Cardiac muscle cell (in vitro differentiated cells and primary cell): ENCODE data around the gene CELF1. TPM values are rescaled to one million over a fixed set of nuclear protein-coding genes. Genes with fewer than 3 reads are reported as not detected.

Experiments
- DNase-seq, 2 donors: peaks; one replicate each; pipeline versions ENCODE4 v3.0.0 to v3.0.0-alpha.2; 2010 to 2017; ENCODE audit warnings: low read depth in 1 of 2, low spot score in 1 of 2
- H3K27ac ChIP-seq: fragments of 200-600 bp; sonication (generic); 2 replicates; pipeline ENCODE4 v1.5.1; 2016
- H3K27me3 ChIP-seq: fragments of 200-600 bp; sonication (generic); 2 replicates; pipeline ENCODE4 v1.6.0; 2016; ENCODE audit warnings: control low read depth
- H3K36me3 ChIP-seq: fragments of 200-600 bp; sonication (generic); 2 replicates; pipeline ENCODE4 v1.5.1; 2016; ENCODE audit warnings: control low read depth
- H3K4me1 ChIP-seq: fragments of 200-600 bp; sonication (generic); 2 replicates; pipeline ENCODE4 v1.8.1; 2017; ENCODE audit warnings: low read depth, mild to moderate bottlenecking, mixed run types
- H3K4me3 ChIP-seq: fragments of 200-600 bp; sonication (generic); 2 replicates; pipeline ENCODE4 v1.5.1; 2016; ENCODE audit warnings: mild to moderate bottlenecking
- H3K9me3 ChIP-seq: fragments of 200-600 bp; sonication (generic); 2 replicates; pipeline ENCODE4 v1.5.1; 2017; ENCODE audit warnings: low read depth, mild to moderate bottlenecking, control low read depth
- polyA plus RNA-seq: library from polyadenylated mRNA; unstranded; fragments of >200 nt; fragmentation: Nextera tagmentation; extraction: Ambion mirVana; gene quantifications from 2 replicates; pipeline ENCODE4 v1.2.1, GENCODE V29; 2016
- total RNA-seq: library from RNA; depleted of rRNA; stranded (reverse); fragments of >200 nt; gene quantifications from 2 replicates; pipeline ENCODE4 v1.2.3, GENCODE V29; 2016
- TF ChIP-seq, protein P1 (sequence below): IDR thresholded peaks from 2 replicates; pipeline ENCODE4 v1.5.1; 2012; ENCODE audit warnings: low read depth, mild to moderate bottlenecking, low read length

Gene CELF1
- total and polyA plus RNA-seq, 2 experiments from 2014 or later, result 98.9 to 178 TPM

DNA sequence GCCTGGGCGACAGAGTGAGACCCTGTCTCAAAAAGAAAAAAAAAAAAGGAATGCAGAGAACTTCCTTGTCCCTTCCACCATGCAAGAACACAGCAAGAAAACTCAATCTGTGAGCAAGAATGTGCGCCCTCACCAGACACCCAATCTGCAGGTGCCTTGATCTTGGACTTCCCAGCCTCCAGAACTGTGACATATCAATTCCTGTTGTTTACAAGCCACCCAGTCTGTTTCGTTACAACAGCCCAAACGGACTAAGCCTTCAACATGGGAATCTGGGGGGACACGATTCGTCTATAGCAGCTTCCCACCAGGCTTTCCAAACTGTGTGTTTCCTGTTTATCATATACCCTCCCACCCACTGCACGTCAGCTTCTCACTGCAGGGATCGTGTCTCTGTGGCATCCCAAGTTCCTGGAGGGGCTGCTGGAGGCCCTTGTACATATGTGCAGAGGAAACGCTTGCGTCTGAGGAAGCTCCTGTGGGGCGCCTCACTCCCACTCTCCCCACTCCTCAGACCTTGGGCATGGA is 115.7 kb downstream of the CELF1 start:
- DNase-seq, result no peak
- H3K27me3 ChIP-seq, result no peaks in the 10 kb centered on the region
- no peaks in the 10 kb centered on the region for H3K9me3 ChIP-seq
- H3K4me1 ChIP-seq, result no peaks in the 10 kb centered on the region
- no peak overlapping the region for H3K4me3 ChIP-seq
- TF ChIP-seq, protein P1, sequence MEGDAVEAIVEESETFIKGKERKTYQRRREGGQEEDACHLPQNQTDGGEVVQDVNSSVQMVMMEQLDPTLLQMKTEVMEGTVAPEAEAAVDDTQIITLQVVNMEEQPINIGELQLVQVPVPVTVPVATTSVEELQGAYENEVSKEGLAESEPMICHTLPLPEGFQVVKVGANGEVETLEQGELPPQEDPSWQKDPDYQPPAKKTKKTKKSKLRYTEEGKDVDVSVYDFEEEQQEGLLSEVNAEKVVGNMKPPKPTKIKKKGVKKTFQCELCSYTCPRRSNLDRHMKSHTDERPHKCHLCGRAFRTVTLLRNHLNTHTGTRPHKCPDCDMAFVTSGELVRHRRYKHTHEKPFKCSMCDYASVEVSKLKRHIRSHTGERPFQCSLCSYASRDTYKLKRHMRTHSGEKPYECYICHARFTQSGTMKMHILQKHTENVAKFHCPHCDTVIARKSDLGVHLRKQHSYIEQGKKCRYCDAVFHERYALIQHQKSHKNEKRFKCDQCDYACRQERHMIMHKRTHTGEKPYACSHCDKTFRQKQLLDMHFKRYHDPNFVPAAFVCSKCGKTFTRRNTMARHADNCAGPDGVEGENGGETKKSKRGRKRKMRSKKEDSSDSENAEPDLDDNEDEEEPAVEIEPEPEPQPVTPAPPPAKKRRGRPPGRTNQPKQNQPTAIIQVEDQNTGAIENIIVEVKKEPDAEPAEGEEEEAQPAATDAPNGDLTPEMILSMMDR, result no peak
- H3K36me3 ChIP-seq, result no peaks in the 10 kb centered on the region
- no peak overlapping the region for H3K27ac ChIP-seq

DNA sequence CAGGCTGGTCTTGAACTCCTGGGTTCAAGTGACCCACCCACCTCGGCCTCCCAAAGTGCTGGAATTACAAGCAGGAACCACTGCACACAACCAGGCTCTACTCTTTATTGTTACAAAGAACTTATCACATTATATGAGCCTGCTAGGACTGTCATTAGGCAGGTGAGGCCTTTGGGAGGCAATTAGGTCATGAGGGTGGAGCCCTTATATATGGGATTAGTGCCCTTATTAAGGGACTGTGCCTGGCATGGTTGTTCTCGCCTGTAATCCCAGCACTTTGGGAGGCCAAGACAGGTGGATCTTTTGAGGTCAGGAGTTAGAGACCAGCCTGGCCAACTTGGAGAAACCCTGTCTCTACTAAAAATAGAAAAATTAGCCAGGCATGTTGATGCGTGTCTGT is 116.2 kb downstream of the CELF1 start:
- no peak for DNase-seq
- H3K9me3 ChIP-seq, result no peaks in the 10 kb centered on the region
- no peaks in the 10 kb centered on the region for H3K27me3 ChIP-seq
- TF ChIP-seq, protein P1, result no peak
- no peaks in the 10 kb centered on the region for H3K36me3 ChIP-seq
- no peak overlapping the region for H3K4me3 ChIP-seq
- H3K27ac ChIP-seq, result no peak overlapping the region
- no peaks in the 10 kb centered on the region for H3K4me1 ChIP-seq

DNA sequence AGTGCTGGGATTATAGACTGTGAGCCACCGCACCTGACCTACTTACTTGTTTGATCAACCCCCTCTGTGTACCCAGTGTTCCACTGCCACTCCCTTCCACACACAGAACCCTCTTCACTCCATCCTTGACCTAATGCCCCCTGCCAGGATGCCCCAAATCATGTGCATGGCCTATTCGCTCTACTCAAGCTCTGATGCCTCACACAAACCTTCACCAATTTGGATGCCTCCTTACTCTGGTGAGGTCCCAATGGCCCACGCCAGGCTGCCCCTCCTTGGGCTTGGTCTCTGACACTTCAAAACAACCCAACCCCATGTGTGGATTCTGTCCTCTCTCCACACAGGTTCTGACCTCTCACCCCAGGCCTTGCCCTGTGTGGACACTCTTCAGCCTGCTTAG is 117.2 kb downstream of the CELF1 start:
- H3K36me3 ChIP-seq, result no peaks in the 10 kb centered on the region

DNA sequence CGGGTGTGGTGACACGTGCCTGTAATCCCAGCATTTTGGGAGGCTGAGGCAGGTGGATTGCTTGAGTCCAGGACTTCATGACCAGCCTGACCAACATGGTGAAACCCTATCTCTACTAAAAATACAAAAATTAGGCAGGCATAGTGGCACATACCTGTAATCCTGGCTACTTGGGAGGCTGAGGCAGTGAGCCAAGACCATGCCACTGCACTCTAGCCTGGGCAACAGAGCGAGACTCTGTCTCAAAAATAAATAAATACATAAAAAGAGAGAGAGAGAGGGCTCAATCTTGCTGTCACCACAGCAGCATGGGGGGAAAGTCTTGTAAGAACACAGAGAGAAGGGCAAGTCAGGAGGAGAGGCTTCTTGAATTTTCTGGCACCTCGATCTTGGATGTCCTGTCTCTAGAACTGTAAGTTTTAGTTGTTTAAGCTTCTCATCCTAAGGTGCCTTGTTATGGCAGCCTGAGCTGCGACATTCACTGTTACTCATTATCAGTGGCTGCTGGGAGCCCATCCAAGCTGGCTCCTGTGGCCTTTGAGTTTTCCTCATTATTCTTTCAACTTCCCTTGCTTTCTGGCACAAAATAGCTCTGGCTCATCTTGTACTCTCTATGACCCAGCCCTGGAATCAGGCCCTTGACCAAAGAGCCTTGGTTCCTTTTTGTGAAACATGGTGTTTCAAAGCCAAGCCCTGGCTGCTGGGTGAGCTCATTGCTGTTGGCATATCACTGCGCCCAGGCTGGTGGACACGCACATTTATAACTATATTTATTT is 118.7 kb downstream of the CELF1 start:
- Histone ChIP-seq H3K9me3 (no peaks in the 10 kb centered on the region), H3K4me1 (no peaks in the 10 kb centered on the region), H3K36me3 (no peaks in the 10 kb centered on the region), H3K4me3 (no peak overlapping the region), H3K27ac (no peak overlapping the region), H3K27me3 (no peaks in the 10 kb centered on the region)
- TF ChIP-seq, protein P1, result no peak
- DNase-seq, result peak in 1 of 2 donors; percentile 71

More for the DNA sequence above, 117.2 kb downstream of the CELF1 start:
- no peaks in the 10 kb centered on the region for H3K9me3 ChIP-seq
- no peaks in the 10 kb centered on the region for H3K27me3 ChIP-seq
- H3K4me1 ChIP-seq, result no peaks in the 10 kb centered on the region
- TF ChIP-seq, protein P1, result no peak
- DNase-seq, result no peak
- H3K4me3 ChIP-seq, result no peak overlapping the region
- H3K27ac ChIP-seq, result no peak overlapping the region

DNA sequence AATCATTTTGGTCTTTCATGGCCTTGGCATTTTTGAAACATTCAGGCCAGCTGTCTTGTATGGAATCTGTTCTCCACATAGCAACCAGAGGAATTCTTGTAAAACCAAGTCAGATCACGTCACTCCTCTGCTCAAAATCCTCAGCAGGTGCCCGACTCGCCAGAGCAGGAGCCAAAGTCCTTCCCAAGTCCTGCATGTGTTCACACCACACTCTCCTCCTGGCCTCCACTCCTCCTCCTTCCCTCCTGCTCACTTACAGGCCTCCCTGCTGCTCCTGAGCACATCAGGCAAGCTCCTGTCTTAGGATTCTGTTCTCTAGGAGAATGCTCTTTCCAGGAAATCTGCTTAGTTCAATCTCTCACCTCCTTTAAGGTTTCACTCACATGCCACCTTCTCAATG is 119.8 kb downstream of the CELF1 start:
- H3K27me3 ChIP-seq, result no peaks in the 10 kb centered on the region
- H3K27ac ChIP-seq, result no peak overlapping the region
- no peaks in the 10 kb centered on the region for H3K9me3 ChIP-seq
- H3K4me1 ChIP-seq, result no peaks in the 10 kb centered on the region
- DNase-seq, result no peak
- H3K4me3 ChIP-seq, result no peak overlapping the region
- TF ChIP-seq, protein P1, result no peak
- H3K36me3 ChIP-seq, result no peaks in the 10 kb centered on the region
